DOHH2 (cell line): ENCODE data around the gene EPYC.

Experiments used
- H3F3A ChIP-seq: fragments of 200-600 bp; sonication (generic), shearing (Covaris generic); 2 replicates; pipeline ENCODE4 v1.6.0; 2016; ENCODE audit warnings: antibody characterized with exemption, mild to moderate bottlenecking; ENCODE audit not compliant: control insufficient read depth, insufficient read depth
- H3K27ac ChIP-seq: fragments of 200-600 bp; sonication (generic); 2 replicates; pipeline ENCODE4 v1.5.1; 2014; ENCODE audit warnings: low read depth, mild to moderate bottlenecking, low read length, moderate library complexity
- H3K27me3 ChIP-seq: fragments of 200-600 bp; sonication (generic); 2 replicates; pipeline ENCODE4 v1.6.1; 2014; ENCODE audit warnings: mild to moderate bottlenecking, low read length, mixed read lengths; ENCODE audit not compliant: control insufficient read depth
- H3K36me3 ChIP-seq: fragments of 200-600 bp; sonication (generic); 2 replicates; pipeline ENCODE4 v1.6.1; 2014; ENCODE audit warnings: mild to moderate bottlenecking, low read length, moderate library complexity, mixed read lengths; ENCODE audit not compliant: control insufficient read depth
- H3K4me1 ChIP-seq: fragments of 200-600 bp; sonication (generic); 2 replicates; pipeline ENCODE4 v1.6.1; 2014; ENCODE audit warnings: mild to moderate bottlenecking, low read length, mixed read lengths; ENCODE audit not compliant: control insufficient read depth
- H3K4me2 ChIP-seq: fragments of 200-600 bp; sonication (generic); 2 replicates; pipeline ENCODE4 v1.6.0; 2014; ENCODE audit warnings: mild to moderate bottlenecking, low read length, moderate library complexity
- H3K4me3 ChIP-seq: fragments of 200-600 bp; sonication (generic); 2 replicates; pipeline ENCODE4 v1.5.1; 2014; ENCODE audit warnings: mild to moderate bottlenecking, low read length, mixed read lengths
- H3K79me2 ChIP-seq: fragments of 200-600 bp; sonication (generic); 2 replicates; pipeline ENCODE4 v1.6.1; 2014; ENCODE audit warnings: mild to moderate bottlenecking, low read length, mixed read lengths; ENCODE audit not compliant: control insufficient read depth
- H3K9me2 ChIP-seq: fragments of 200-600 bp; sonication (generic); replicated peaks from 2 replicates; pipeline ENCODE4 v1.6.1; 2014; ENCODE audit warnings: mild to moderate bottlenecking, low read length, mixed read lengths; ENCODE audit not compliant: control insufficient read depth
- H3K9me3 ChIP-seq: fragments of 200-600 bp; sonication (generic); 2 replicates; pipeline ENCODE4 v1.6.1; 2014; ENCODE audit warnings: antibody characterized with exemption, low read length, mixed read lengths; ENCODE audit not compliant: control insufficient read depth, insufficient read depth
- H4K20me1 ChIP-seq: fragments of 200-600 bp; sonication (generic); 2 replicates; pipeline ENCODE4 v1.6.0; 2014; ENCODE audit warnings: low read depth, mild to moderate bottlenecking, antibody characterized with exemption, low read length, moderate library complexity; ENCODE audit not compliant: control insufficient read depth, insufficient read depth
- EZH2phosphoT487 ChIP-seq: fragments of 200-600 bp; sonication (generic); IDR thresholded peaks from 2 replicates; pipeline ENCODE4 v1.6.1; 2017; ENCODE audit warnings: borderline replicate concordance, mild to moderate bottlenecking, antibody characterized with exemption, low read length, moderate library complexity, mixed read lengths
- TF ChIP-seq, protein P1 (sequence below): fragments of 200-600 bp; sonication (generic); IDR thresholded peaks from one replicate; pipeline ENCODE4 v1.5.1; 2014; ENCODE audit warnings: antibody characterized with exemption, mild to moderate bottlenecking, low read depth, low read length; ENCODE audit not compliant: poor library complexity, severe bottlenecking

The EPYC gene

DNA sequence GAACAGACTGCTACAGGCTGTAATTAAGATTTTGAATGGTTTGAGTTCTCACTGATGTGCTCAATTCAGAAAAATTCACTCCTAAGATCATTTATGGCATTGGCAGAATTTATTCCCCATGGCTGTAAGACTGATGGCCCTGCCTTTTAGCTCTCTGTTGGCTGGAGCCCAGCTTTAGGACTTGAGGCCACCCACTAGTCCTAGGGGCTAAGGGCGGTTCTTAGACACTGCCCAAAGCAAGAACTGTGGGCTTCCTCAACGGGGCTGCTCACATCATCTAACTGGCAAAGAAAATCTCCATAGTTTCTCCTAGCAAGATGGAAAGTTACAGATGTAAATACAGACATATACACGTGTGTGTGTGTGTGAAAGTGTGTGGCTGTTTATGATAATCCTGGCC lies 46.4 kb downstream of the EPYC start:
- no peak for TF ChIP-seq EZH2phosphoT487
- TF ChIP-seq, protein P1, sequence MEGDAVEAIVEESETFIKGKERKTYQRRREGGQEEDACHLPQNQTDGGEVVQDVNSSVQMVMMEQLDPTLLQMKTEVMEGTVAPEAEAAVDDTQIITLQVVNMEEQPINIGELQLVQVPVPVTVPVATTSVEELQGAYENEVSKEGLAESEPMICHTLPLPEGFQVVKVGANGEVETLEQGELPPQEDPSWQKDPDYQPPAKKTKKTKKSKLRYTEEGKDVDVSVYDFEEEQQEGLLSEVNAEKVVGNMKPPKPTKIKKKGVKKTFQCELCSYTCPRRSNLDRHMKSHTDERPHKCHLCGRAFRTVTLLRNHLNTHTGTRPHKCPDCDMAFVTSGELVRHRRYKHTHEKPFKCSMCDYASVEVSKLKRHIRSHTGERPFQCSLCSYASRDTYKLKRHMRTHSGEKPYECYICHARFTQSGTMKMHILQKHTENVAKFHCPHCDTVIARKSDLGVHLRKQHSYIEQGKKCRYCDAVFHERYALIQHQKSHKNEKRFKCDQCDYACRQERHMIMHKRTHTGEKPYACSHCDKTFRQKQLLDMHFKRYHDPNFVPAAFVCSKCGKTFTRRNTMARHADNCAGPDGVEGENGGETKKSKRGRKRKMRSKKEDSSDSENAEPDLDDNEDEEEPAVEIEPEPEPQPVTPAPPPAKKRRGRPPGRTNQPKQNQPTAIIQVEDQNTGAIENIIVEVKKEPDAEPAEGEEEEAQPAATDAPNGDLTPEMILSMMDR: no peak
- Histone ChIP-seq H4K20me1 (no peaks in the 10 kb centered on the region), H3K4me1 (no peaks in the 10 kb centered on the region), H3K4me2 (no peak overlapping the region), H3K79me2 (no peaks in the 10 kb centered on the region), H3K27ac (no peak overlapping the region), H3K4me3 (no peak overlapping the region), H3K9me3 (no peaks in the 10 kb centered on the region), H3K36me3 (no peaks in the 10 kb centered on the region), H3F3A (no peaks in the 10 kb centered on the region), H3K27me3 (no peaks in the 10 kb centered on the region), H3K9me2 (no peaks in the 10 kb centered on the region)

DNA sequence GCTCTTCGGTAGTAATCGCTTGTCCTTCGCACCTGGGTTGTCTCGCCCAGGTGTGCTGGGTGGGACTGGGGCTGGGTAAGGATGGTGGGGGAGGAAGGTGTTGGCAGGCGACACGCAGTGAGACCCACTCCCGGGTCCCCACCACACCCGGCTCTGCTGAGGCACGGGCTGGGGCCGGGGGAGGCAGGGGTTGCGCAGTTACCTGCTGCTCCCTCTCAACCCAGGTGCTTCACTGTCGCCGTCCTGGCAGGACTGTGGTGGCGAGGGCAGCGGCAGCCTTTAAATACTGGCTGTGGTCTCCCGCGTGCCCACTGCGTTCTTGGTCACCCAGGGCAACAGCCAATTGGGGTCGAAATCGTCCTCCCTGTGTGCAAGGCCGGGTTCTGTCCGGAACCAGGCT lies 49.9 kb downstream of the EPYC start, which contains the start of gene CCER1:
TSS of gene CCER1 (minus strand) at position 256 of the 400 bp plus-strand sequence. CDS start 434 bp downstream, outside the sequence.
- H3F3A ChIP-seq: no peaks in the 10 kb centered on the region
- H4K20me1 ChIP-seq: no peaks in the 10 kb centered on the region
- no peaks in the 10 kb centered on the region for H3K9me2 ChIP-seq
- H3K27ac ChIP-seq: no peak within 1 kb of the TSS
- H3K36me3 ChIP-seq: no peaks in the 10 kb centered on the region
- H3K4me3 ChIP-seq: no peak within 1 kb of the TSS
- H3K79me2 ChIP-seq: no peaks in the 10 kb centered on the region
- H3K4me1 ChIP-seq: no peaks in the 10 kb centered on the region
- TF ChIP-seq, protein P1: no peak
- TF ChIP-seq EZH2phosphoT487: no peak
- no peaks in the 10 kb centered on the region for H3K9me3 ChIP-seq
- H3K27me3 ChIP-seq: no peaks in the 10 kb centered on the region
- H3K4me2 ChIP-seq: no peak within 1 kb of the TSS

DNA sequence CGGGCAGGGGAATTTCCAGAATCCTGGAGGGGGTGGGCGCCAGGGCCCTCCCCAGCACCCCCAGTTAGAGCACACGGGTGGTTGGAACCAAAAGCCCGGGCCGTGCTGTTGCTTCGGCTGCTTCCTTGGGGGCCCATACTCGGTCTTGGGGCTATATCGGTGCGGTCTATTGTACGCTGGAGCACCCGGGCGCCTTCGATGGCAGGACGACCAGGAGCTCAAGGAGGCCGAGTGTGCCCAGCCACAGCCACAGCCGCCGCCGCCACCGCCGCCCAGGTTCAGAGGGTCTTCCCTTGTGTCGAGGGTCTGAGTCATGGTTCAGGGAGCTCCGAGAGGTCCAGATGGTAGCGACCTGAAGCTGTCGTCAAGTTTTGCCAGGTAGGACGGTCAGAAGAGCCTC lies 50.3 kb downstream of the EPYC start:
- Histone ChIP-seq H3K9me2 (no peaks in the 10 kb centered on the region), H3K4me3 (no peak overlapping the region), H3K4me2 (no peak overlapping the region), H3K36me3 (no peaks in the 10 kb centered on the region), H3K9me3 (no peaks in the 10 kb centered on the region), H3F3A (no peaks in the 10 kb centered on the region), H3K27ac (no peak overlapping the region), H3K79me2 (no peaks in the 10 kb centered on the region), H3K4me1 (no peaks in the 10 kb centered on the region), H4K20me1 (no peaks in the 10 kb centered on the region), H3K27me3 (no peaks in the 10 kb centered on the region)
- TF ChIP-seq EZH2phosphoT487: no peak
- TF ChIP-seq, protein P1: no peak
